Gastroesophageal sphincter (tissue), 3 donors: ENCODE results near the gene PPP6R2.

ENCODE experiments used
- CTCF ChIP-seq, 4 experiments: fragments of 200-600 bp in 2 of 4; fragments of 450-650 bp in 2 of 4; sonication (generic) in 1 of 4; IDR thresholded peaks; one replicate each; pipeline ENCODE4 v1.5.1; 2017 to 2019; ENCODE audit warnings: antibody characterized with exemption in 4 of 4, mild to moderate bottlenecking in 2 of 4, moderate library complexity in 2 of 4
- EP300 ChIP-seq: sonication (generic); formaldehyde crosslinking; IDR thresholded peaks from one replicate; pipeline ENCODE4 v1.6.1; 2017; ENCODE audit warnings: antibody characterized with exemption, mild to moderate bottlenecking
- POLR2A ChIP-seq, 2 donors: fragments of 450-650 bp; IDR thresholded peaks; one replicate each; pipeline ENCODE4 v1.6.1; 2017; ENCODE audit warnings: antibody characterized with exemption in 2 of 2, mild to moderate bottlenecking in 2 of 2, moderate library complexity in 1 of 2

DNA sequence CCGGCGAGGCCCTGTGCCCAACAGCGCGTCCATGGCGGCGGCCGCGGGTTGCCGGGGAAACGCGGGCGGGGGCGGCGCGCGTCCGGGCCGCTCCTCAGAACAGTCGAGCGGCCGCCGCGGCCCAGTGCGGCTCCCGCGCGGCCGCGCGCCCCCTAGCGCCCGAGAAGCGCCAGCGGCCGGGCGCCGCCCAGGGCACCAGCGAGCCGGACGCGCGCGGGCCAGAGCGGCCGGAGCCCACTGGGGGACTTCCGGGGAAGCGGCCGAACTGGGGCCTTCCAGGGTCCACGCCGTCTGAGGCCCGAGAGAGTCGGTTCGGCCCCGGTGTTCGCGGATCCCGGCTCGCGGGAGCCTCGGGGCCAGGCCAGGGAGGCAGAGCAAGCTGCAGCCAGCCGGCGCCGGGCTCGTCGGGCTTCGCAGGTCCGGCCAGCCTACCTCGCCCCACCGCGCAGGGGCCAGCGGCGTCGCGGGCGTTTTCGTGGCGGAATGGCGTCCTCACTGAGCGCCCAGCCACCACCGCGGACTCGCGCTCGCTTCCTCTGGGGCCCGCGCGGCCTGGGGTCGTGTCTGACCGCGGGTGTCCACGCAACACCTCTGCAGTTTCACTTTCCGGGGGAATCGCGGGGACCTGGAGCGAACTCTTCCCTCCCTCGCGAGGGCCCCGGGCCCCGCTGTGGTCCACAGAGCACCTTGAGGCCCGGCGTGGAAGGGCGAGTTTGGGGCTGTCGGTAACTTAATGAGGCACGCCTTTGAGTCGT lies 16.0 kb upstream of the PPP6R2 start, which contains the start of gene DENND6B:
- TF ChIP-seq CTCF (IDR thresholded peaks at IDR 0.05) (peak in 3 of 4 experiments; percentile 60 to 97 (median 89)), EP300 (no peak), POLR2A (IDR thresholded peaks at IDR 0.05) (peak; percentile 80 to 81)
